AG09309 (cell line): Measurements from ENCODE around the gene STK38L.
A peak's percentile ranks its signal among the peaks of the same experiment; 100 is the strongest.

Experiments
- DNase-seq: peaks from one replicate; pipeline ENCODE4 v3.0.0-alpha.2; 2010; ENCODE audit warnings: low read depth
- H3K4me3 ChIP-seq: 2 replicates; pipeline ENCODE4 v1.5.1; 2011; ENCODE audit warnings: mild to moderate bottlenecking, low read depth, low read length, moderate library complexity; ENCODE audit not compliant: control insufficient read depth
- CTCF ChIP-seq: IDR thresholded peaks from 2 replicates; pipeline ENCODE4 v1.5.1; 2011; ENCODE audit warnings: mild to moderate bottlenecking, low read depth, low read length, inconsistent platforms; ENCODE audit not compliant: insufficient read depth, control insufficient read depth; ENCODE audit errors: missing control alignments

The STK38L gene

GRCh38 chr12:27273114-27273513 is 29.0 kb downstream of the STK38L start:
- no peak for DNase-seq
- no peak for TF ChIP-seq CTCF

GRCh38 chr12:27274706-27275105 is 30.6 kb downstream of the STK38L start:
- no peak for DNase-seq
- H3K4me3 ChIP-seq, result no peak overlapping the region
- no peak for TF ChIP-seq CTCF

More at GRCh38 chr12:27273114-27273513, 29.0 kb downstream of the STK38L start:
- H3K4me3 ChIP-seq, result no peak overlapping the region

DNA sequence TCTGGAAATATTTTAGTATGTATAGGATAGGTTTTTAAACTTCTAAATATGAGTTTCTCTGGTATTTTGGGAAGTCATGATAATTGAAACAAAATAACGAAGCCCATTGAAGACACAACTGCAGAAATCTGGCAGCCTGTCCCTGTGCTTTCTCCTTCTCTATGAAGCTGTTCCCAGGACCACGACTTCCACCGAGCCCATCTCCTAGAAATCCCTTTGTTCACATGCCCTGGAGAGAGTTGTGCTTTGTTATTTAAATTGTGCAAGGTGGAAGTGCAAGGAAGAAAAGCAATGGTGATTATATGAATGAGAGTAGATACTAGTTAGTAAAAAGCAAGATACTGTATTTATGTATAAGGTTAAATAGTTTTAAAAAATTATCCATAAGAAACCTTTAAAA is 32.2 kb downstream of the STK38L start:
- no peak for DNase-seq
- TF ChIP-seq CTCF, result no peak
- H3K4me3 ChIP-seq, result no peak overlapping the region

DNA sequence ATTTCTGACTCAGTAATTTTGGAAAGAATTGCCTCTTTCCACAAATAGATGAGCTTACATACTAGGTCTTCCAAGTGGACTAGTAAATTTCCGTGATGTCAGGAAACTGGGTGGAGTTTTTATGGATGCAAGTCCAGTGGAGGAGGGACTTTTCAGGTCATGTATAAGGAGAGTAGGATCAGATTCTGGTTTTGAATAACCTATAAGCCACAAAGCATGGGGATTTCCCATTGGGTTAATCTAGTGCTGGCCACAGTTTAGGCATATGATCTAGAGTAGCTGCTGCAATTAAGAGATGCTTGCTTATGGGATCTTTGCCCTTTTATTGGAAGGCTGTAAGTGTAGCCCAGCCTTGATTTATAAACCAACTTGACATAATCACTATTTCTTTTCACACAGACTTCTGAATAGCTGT is 33.8 kb downstream of the STK38L start:
- no peak for TF ChIP-seq CTCF
- peak; percentile 63 for DNase-seq

DNA sequence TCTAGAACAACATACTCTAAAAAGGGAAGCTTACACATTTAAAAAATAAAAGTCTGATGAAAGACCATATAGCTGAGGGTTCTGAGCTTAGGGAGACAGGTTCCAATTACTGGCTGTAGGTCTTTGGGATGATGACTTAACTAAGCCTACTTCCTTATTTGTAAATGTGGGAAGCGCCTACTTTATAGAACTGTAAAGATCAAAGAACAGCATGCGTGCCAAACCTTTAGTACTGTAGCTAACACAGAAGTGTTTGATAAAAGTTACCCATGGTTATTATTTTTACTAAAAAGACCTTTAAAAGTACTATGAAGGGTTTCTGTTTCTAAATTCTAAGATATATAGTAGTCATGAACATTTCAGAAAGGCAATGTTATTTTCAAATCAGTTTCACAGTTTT is 35.7 kb downstream of the STK38L start:
- DNase-seq, result no peak
- no peak for TF ChIP-seq CTCF
- no peak overlapping the region for H3K4me3 ChIP-seq

More for the DNA sequence above, 33.8 kb downstream of the STK38L start:
- H3K4me3 ChIP-seq, result no peak overlapping the region

DNA sequence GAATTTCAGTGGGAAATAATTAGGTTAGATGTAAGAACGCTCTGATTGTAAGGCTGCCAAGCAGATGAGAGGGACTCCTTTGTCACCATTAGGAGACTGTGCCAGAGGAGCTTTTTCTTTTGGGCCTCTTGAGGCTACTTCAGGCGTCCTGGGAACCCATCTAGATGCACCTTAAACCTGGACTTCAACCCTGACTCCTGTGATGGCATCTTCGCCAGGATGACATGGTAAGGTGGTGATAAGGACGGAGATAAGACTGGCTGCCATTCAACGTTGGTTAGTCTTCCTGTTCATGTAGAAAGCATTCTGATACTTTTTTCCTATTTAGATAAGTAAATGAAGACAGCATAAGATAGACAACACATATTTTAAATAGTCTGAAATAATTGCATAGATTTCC is 36.3 kb downstream of the STK38L start:
- no peak for DNase-seq
- no peak overlapping the region for H3K4me3 ChIP-seq
- no peak for TF ChIP-seq CTCF

DNA sequence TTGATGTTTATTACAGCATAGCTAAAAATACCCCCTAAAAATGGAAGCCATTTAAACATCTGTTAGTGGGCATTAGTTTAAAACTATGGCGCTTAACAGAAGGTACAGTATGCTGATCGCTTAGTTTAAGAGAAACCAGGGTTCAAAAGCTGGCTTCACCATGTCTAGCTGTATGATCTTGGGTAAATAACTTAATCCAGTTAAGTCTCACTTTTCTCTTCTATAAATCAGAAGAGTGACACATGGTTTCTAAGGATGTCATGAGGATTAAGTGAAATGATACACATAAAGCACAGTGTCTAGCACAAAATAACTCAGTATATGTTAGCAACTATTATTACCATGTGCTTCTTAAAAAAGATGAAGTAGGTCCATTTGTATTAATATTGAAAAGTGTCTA is 38.7 kb downstream of the STK38L start:
- no peak for DNase-seq

More for the DNA sequence above, 38.7 kb downstream of the STK38L start:
- no peak for TF ChIP-seq CTCF
- no peak overlapping the region for H3K4me3 ChIP-seq
